Measurements from ENCODE around the gene DCTD. TPM values are rescaled to one million over a fixed set of nuclear protein-coding genes. Genes with fewer than 3 reads are reported as not detected.

Gene DCTD
- total and polyA plus RNA-seq, 10 of the 15 experiments (the other 5 are each of a cell fraction or from before 2014, with no cell fraction given): 37.8 to 137 (median 92.1) TPM

- TF ChIP-seq NFYA (IDR thresholded peaks at IDR 0.05; ENCODE audit: borderline replicate concordance, low read depth, low read length): no peak
- no peak for TF ChIP-seq RBBP5 (conservative IDR thresholded peaks at IDR 0.05)
- no peak for TF ChIP-seq ATF2 (IDR thresholded peaks at IDR 0.05; ENCODE audit: low read length)
- TF ChIP-seq MTA2 (IDR thresholded peaks at IDR 0.05; ENCODE audit: low read depth): peak; percentile 46
- TF ChIP-seq ZZZ3 (IDR thresholded peaks at IDR 0.05; ENCODE audit: control insufficient read depth, insufficient read length, low read depth): no peak
- TF ChIP-seq YBX1 (IDR thresholded peaks at IDR 0.05): no peak
- peak; percentile 66 for TF ChIP-seq SMAD1 (IDR thresholded peaks at IDR 0.05; ENCODE audit: low read depth, partially characterized antibody)
- TF ChIP-seq DPF2 (IDR thresholded peaks at IDR 0.05): peak; percentile 86
- no peak for TF ChIP-seq ZNF24 (IDR thresholded peaks at IDR 0.05)
- no peak for TF ChIP-seq CHD4 (IDR thresholded peaks at IDR 0.05)
- no peak for TF ChIP-seq GABPA (IDR thresholded peaks at IDR 0.05; ENCODE audit: low read depth)
- no peak for TF ChIP-seq ZNF274 (IDR thresholded peaks at IDR 0.05; ENCODE audit: insufficient read depth, insufficient read length)
- no peak for TF ChIP-seq ZBTB33 (IDR thresholded peaks at IDR 0.05)
- TF ChIP-seq LARP7 (IDR thresholded peaks at IDR 0.05): no peak; the same call in 1 of the 2 replicates
- TF ChIP-seq TARDBP (IDR thresholded peaks at IDR 0.05; ENCODE audit: borderline replicate concordance): peak; percentile 71; the same call in 1 of the 2 replicates
- TF ChIP-seq POLR2A (IDR thresholded peaks at IDR 0.05; ENCODE audit: low read depth, low read length): peak; percentile 87
- TF ChIP-seq NFYB (IDR thresholded peaks at IDR 0.05; ENCODE audit: insufficient read depth, low read depth, low read length): no peak
- TF ChIP-seq REST (IDR thresholded peaks at IDR 0.05; ENCODE audit: low read depth, low read length): no peak
- TF ChIP-seq MYB (IDR thresholded peaks at IDR 0.05; ENCODE audit: borderline replicate concordance, low read depth, low read length): no peak
- no peak for TF ChIP-seq HDGF (IDR thresholded peaks at IDR 0.05)
- no peak for TF ChIP-seq SREBF1 (IDR thresholded peaks at IDR 0.05; ENCODE audit: low read length)
- TF ChIP-seq ZNF687 (IDR thresholded peaks at IDR 0.05): no peak
Observed at GRCh38 chr4:182917182-182918043, at the start of gene DCTD (continued).
